Activated naive CD8-positive, alpha-beta T cell treated with anti-CD3 and anti-CD28 coated beads, Interleukin-2, amount 50 U/mL, for 24 hours (primary cell): ENCODE data around the gene EEF2K.
A peak's percentile ranks its signal among the peaks of the same experiment; 100 is the strongest.

Experiments
- ATAC-seq: fragments of 150-1000 bp; cut with Tn5 transposase; one replicate; pipeline ENCODE4 v1.10.0; 2021
- DNase-seq: peaks from one replicate; pipeline ENCODE4 v3.0.0; 2021
- H3K27ac Mint-ChIP-seq: one replicate; pipeline ENCODE4 v1.8.0; 2021; ENCODE audit warnings: mild to moderate bottlenecking, mixed read lengths
- H3K27me3 Mint-ChIP-seq: one replicate; pipeline ENCODE4 v1.8.0; 2021; ENCODE audit warnings: mixed read lengths
- H3K36me3 Mint-ChIP-seq: one replicate; pipeline ENCODE4 v1.8.0; 2021; ENCODE audit warnings: low read depth, mixed read lengths
- H3K4me1 Mint-ChIP-seq: one replicate; pipeline ENCODE4 v1.8.0; 2021; ENCODE audit warnings: mixed read lengths
- H3K4me3 Mint-ChIP-seq: one replicate; pipeline ENCODE4 v1.8.0; 2021; ENCODE audit warnings: mild to moderate bottlenecking, moderate library complexity, mixed read lengths
- H3K9me3 Mint-ChIP-seq: one replicate; pipeline ENCODE4 v1.8.0; 2021; ENCODE audit warnings: mixed read lengths

Gene EEF2K

GRCh38 chr16:22272870-22273650, 67.0 kb downstream of the EEF2K start:
- H3K9me3 Mint-ChIP-seq, result no peaks in the 10 kb centered on the region
- DNase-seq, result no peak

GRCh38 chr16:22274916-22275315, 68.8 kb downstream of the EEF2K start:
- no peak overlapping the region for H3K27ac Mint-ChIP-seq
- H3K27me3 Mint-ChIP-seq, result no peaks in the 10 kb centered on the region
- H3K9me3 Mint-ChIP-seq, result no peaks in the 10 kb centered on the region
- ATAC-seq (no peak), DNase-seq (no peak)
- no peak overlapping the region for H3K4me3 Mint-ChIP-seq
- peaks cover 24% of the 10 kb centered on the region for H3K36me3 Mint-ChIP-seq
- H3K4me1 Mint-ChIP-seq, result peaks cover 5% of the 10 kb centered on the region

More at GRCh38 chr16:22272870-22273650, 67.0 kb downstream of the EEF2K start:
- Mint-ChIP-seq H3K36me3 (peaks cover 30% of the 10 kb centered on the region), H3K27ac (no peak overlapping the region), H3K27me3 (no peaks in the 10 kb centered on the region), H3K4me3 (no peak overlapping the region), H3K4me1 (peaks cover 5% of the 10 kb centered on the region)
- ATAC-seq, result no peak

GRCh38 chr16:22278441-22279230, 72.6 kb downstream of the EEF2K start:
- H3K27me3 Mint-ChIP-seq, result no peaks in the 10 kb centered on the region
- no peak overlapping the region for H3K27ac Mint-ChIP-seq
- no peaks in the 10 kb centered on the region for H3K4me1 Mint-ChIP-seq
- no peak overlapping the region for H3K4me3 Mint-ChIP-seq
- H3K9me3 Mint-ChIP-seq, result no peaks in the 10 kb centered on the region
- DNase-seq, result no peak
- peaks cover 31% of the 10 kb centered on the region for H3K36me3 Mint-ChIP-seq
- ATAC-seq, result no peak

- DNase-seq (no peak), ATAC-seq (no peak)
- H3K4me3 Mint-ChIP-seq, result no peak overlapping the region
- H3K27ac Mint-ChIP-seq, result no peak overlapping the region
- no peaks in the 10 kb centered on the region for H3K27me3 Mint-ChIP-seq
- H3K9me3 Mint-ChIP-seq, result no peaks in the 10 kb centered on the region
- H3K36me3 Mint-ChIP-seq, result peaks cover 34% of the 10 kb centered on the region
- no peaks in the 10 kb centered on the region for H3K4me1 Mint-ChIP-seq
Observed at GRCh38 chr16:22282254-22282892, 76.3 kb downstream of the EEF2K start.

- peaks cover 32% of the 10 kb centered on the region for H3K36me3 Mint-ChIP-seq
- DNase-seq, result no peak
Observed at GRCh38 chr16:22284637-22285036, 78.6 kb downstream of the EEF2K start.

GRCh38 chr16:22285080-22285479, 79.0 kb downstream of the EEF2K start:
- H3K27ac Mint-ChIP-seq, result no peak overlapping the region

More at GRCh38 chr16:22284637-22285036, 78.6 kb downstream of the EEF2K start:
- ATAC-seq, result no peak
- no peaks in the 10 kb centered on the region for H3K9me3 Mint-ChIP-seq
- H3K4me1 Mint-ChIP-seq, result no peaks in the 10 kb centered on the region
- no peak overlapping the region for H3K27ac Mint-ChIP-seq
- no peaks in the 10 kb centered on the region for H3K27me3 Mint-ChIP-seq
- H3K4me3 Mint-ChIP-seq, result no peak overlapping the region

GRCh38 chr16:22291020-22291419, 84.9 kb downstream of the EEF2K start:
- H3K9me3 Mint-ChIP-seq, result no peaks in the 10 kb centered on the region
- no peak for DNase-seq
- H3K36me3 Mint-ChIP-seq, result no peaks in the 10 kb centered on the region
- H3K27ac Mint-ChIP-seq, result no peak overlapping the region
- no peak overlapping the region for H3K4me3 Mint-ChIP-seq
- H3K4me1 Mint-ChIP-seq, result peaks cover under 1% of the 10 kb centered on the region
- ATAC-seq, result no peak
- no peaks in the 10 kb centered on the region for H3K27me3 Mint-ChIP-seq

More at GRCh38 chr16:22285080-22285479, 79.0 kb downstream of the EEF2K start:
- Mint-ChIP-seq H3K9me3 (no peaks in the 10 kb centered on the region), H3K4me1 (no peaks in the 10 kb centered on the region), H3K27me3 (no peaks in the 10 kb centered on the region), H3K4me3 (no peak overlapping the region), H3K36me3 (peaks cover 32% of the 10 kb centered on the region)
- DNase-seq, result no peak
- ATAC-seq, result no peak

GRCh38 chr16:22291860-22292318, 85.8 kb downstream of the EEF2K start:
- Mint-ChIP-seq H3K4me1 (peaks cover 6% of the 10 kb centered on the region), H3K36me3 (peaks cover 1% of the 10 kb centered on the region), H3K27ac (peak overlapping the region; percentile 56), H3K9me3 (no peaks in the 10 kb centered on the region), H3K4me3 (no peak overlapping the region), H3K27me3 (peaks cover under 1% of the 10 kb centered on the region)
- no peak for ATAC-seq
- no peak for DNase-seq

- DNase-seq (no peak), ATAC-seq (no peak)
- Mint-ChIP-seq H3K27ac (no peak overlapping the region), H3K4me3 (no peak overlapping the region), H3K36me3 (peaks cover 4% of the 10 kb centered on the region), H3K27me3 (peaks cover 3% of the 10 kb centered on the region), H3K9me3 (no peaks in the 10 kb centered on the region), H3K4me1 (peaks cover 9% of the 10 kb centered on the region)
Observed at GRCh38 chr16:22292320-22292719, 86.2 kb downstream of the EEF2K start.

GRCh38 chr16:22293137-22294106, 87.3 kb downstream of the EEF2K start:
- ATAC-seq, result no peak
- no peak for DNase-seq
- Mint-ChIP-seq H3K9me3 (no peaks in the 10 kb centered on the region), H3K4me3 (no peak overlapping the region), H3K4me1 (peaks cover 14% of the 10 kb centered on the region), H3K27ac (no peak overlapping the region), H3K27me3 (peaks cover 3% of the 10 kb centered on the region), H3K36me3 (peaks cover 10% of the 10 kb centered on the region)

- ATAC-seq, result no peak
- Mint-ChIP-seq H3K36me3 (peaks cover 16% of the 10 kb centered on the region), H3K27ac (peak overlapping the region; percentile 97)
Observed at GRCh38 chr16:22296225-22297113, 90.4 kb downstream of the EEF2K start.

GRCh38 chr16:22297114-22297870, 91.2 kb downstream of the EEF2K start, which contains the start of gene POLR3E:
POLR3E (plus strand) TSS chr16:22297409; CDS start chr16:22302969, 5,560 bp downstream.
- H3K4me3 Mint-ChIP-seq, result peak within 1 kb of the TSS; percentile 97
- ATAC-seq, result peak; percentile 92
- peaks cover 3% of the 10 kb centered on the region for H3K27me3 Mint-ChIP-seq

More at GRCh38 chr16:22296225-22297113, 90.4 kb downstream of the EEF2K start:
- Mint-ChIP-seq H3K9me3 (no peaks in the 10 kb centered on the region), H3K27me3 (peaks cover 3% of the 10 kb centered on the region), H3K4me1 (peaks cover 39% of the 10 kb centered on the region), H3K4me3 (peak overlapping the region; percentile 97)
- DNase-seq, result peak; percentile 23

More at GRCh38 chr16:22297114-22297870, 91.2 kb downstream of the EEF2K start, which contains the start of gene POLR3E:
- Mint-ChIP-seq H3K9me3 (no peaks in the 10 kb centered on the region), H3K4me1 (peaks cover 42% of the 10 kb centered on the region), H3K27ac (peak within 1 kb of the TSS; percentile 97), H3K36me3 (peaks cover 20% of the 10 kb centered on the region)
- DNase-seq, result peak; percentile 100
